HL-60 (cell line): ENCODE measurements around the gene ANAPC2.
A peak's percentile ranks its signal among the peaks of the same experiment; 100 is the strongest.

ENCODE experiments used
- DNase-seq, 2 experiments: peaks; one replicate each; pipeline ENCODE4 v3.0.0-alpha.2; 2010 to 2020; ENCODE audit warnings: low read depth in 1 of 2, low spot score in 1 of 2
- H3K27ac ChIP-seq: fragments of 250-450 bp; sonication (Bioruptor Pico); replicated peaks from 2 replicates; pipeline ENCODE4 v1.5.1; 2020; ENCODE audit warnings: mild to moderate bottlenecking, moderate library complexity
- H3K27me3 ChIP-seq: fragments of 250-450 bp; sonication (Bioruptor Pico); 2 replicates; pipeline ENCODE4 v1.5.1; 2021; ENCODE audit warnings: mild to moderate bottlenecking, moderate library complexity; ENCODE audit not compliant: insufficient read depth, poor library complexity, severe bottlenecking
- H3K4me3 ChIP-seq: replicated peaks from 2 replicates; pipeline ENCODE4 v1.5.1; 2011; ENCODE audit warnings: mild to moderate bottlenecking, control low read depth, low read length; ENCODE audit not compliant: insufficient read depth
- GABPA ChIP-seq: IDR thresholded peaks from 2 replicates; pipeline ENCODE4 v1.6.1; 2012; ENCODE audit warnings: low read depth
- POLR2AphosphoS5 ChIP-seq: IDR thresholded peaks from 2 replicates; pipeline ENCODE4 v1.6.1; 2012; ENCODE audit warnings: low read depth
- SPI1 ChIP-seq: IDR thresholded peaks from 2 replicates; pipeline ENCODE4 v1.6.1; 2012; ENCODE audit warnings: low read depth, mild to moderate bottlenecking, borderline replicate concordance
- TF ChIP-seq, protein P1 (sequence below): IDR thresholded peaks from one replicate; pipeline ENCODE4 v1.5.1; 2011; ENCODE audit warnings: low read length, control low read depth, inconsistent platforms; ENCODE audit not compliant: insufficient read depth
- TF ChIP-seq, protein P2 (sequence below): IDR thresholded peaks from 2 replicates; pipeline ENCODE4 v1.6.1; 2012; ENCODE audit warnings: low read depth; ENCODE audit not compliant: insufficient replicate concordance

The ANAPC2 gene

DNA sequence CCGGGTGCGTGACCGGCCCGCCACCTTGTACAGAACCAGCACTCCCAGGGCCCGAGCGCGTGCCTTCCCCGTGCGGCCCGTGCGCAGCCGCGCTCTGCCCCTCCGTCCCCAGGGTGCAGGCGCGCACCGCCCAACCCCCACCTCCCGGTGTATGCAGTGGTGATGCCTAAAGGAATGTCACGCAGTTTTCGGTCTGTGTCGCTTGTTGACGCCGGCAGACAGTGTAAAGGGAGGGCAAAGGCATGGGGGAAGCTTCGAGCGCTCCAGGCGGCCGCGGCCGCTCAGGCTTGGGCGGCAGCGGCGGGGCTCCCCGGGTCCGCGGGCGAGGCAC lies 19.8 kb downstream of the ANAPC2 start:
- TF ChIP-seq, protein P1, sequence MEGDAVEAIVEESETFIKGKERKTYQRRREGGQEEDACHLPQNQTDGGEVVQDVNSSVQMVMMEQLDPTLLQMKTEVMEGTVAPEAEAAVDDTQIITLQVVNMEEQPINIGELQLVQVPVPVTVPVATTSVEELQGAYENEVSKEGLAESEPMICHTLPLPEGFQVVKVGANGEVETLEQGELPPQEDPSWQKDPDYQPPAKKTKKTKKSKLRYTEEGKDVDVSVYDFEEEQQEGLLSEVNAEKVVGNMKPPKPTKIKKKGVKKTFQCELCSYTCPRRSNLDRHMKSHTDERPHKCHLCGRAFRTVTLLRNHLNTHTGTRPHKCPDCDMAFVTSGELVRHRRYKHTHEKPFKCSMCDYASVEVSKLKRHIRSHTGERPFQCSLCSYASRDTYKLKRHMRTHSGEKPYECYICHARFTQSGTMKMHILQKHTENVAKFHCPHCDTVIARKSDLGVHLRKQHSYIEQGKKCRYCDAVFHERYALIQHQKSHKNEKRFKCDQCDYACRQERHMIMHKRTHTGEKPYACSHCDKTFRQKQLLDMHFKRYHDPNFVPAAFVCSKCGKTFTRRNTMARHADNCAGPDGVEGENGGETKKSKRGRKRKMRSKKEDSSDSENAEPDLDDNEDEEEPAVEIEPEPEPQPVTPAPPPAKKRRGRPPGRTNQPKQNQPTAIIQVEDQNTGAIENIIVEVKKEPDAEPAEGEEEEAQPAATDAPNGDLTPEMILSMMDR: no peak
- TF ChIP-seq POLR2AphosphoS5 (no peak; the same call in 1 of the 2 replicates), SPI1 (no peak), GABPA (no peak)
- TF ChIP-seq, protein P2, sequence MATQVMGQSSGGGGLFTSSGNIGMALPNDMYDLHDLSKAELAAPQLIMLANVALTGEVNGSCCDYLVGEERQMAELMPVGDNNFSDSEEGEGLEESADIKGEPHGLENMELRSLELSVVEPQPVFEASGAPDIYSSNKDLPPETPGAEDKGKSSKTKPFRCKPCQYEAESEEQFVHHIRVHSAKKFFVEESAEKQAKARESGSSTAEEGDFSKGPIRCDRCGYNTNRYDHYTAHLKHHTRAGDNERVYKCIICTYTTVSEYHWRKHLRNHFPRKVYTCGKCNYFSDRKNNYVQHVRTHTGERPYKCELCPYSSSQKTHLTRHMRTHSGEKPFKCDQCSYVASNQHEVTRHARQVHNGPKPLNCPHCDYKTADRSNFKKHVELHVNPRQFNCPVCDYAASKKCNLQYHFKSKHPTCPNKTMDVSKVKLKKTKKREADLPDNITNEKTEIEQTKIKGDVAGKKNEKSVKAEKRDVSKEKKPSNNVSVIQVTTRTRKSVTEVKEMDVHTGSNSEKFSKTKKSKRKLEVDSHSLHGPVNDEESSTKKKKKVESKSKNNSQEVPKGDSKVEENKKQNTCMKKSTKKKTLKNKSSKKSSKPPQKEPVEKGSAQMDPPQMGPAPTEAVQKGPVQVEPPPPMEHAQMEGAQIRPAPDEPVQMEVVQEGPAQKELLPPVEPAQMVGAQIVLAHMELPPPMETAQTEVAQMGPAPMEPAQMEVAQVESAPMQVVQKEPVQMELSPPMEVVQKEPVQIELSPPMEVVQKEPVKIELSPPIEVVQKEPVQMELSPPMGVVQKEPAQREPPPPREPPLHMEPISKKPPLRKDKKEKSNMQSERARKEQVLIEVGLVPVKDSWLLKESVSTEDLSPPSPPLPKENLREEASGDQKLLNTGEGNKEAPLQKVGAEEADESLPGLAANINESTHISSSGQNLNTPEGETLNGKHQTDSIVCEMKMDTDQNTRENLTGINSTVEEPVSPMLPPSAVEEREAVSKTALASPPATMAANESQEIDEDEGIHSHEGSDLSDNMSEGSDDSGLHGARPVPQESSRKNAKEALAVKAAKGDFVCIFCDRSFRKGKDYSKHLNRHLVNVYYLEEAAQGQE: no peak
- H3K4me3 ChIP-seq: peak overlapping the region; percentile 28
- H3K27ac ChIP-seq: no peak overlapping the region
- H3K27me3 ChIP-seq: peaks cover 27% of the 10 kb centered on the region
- DNase-seq: peak in 1 of 2 experiments; percentile 10

DNA sequence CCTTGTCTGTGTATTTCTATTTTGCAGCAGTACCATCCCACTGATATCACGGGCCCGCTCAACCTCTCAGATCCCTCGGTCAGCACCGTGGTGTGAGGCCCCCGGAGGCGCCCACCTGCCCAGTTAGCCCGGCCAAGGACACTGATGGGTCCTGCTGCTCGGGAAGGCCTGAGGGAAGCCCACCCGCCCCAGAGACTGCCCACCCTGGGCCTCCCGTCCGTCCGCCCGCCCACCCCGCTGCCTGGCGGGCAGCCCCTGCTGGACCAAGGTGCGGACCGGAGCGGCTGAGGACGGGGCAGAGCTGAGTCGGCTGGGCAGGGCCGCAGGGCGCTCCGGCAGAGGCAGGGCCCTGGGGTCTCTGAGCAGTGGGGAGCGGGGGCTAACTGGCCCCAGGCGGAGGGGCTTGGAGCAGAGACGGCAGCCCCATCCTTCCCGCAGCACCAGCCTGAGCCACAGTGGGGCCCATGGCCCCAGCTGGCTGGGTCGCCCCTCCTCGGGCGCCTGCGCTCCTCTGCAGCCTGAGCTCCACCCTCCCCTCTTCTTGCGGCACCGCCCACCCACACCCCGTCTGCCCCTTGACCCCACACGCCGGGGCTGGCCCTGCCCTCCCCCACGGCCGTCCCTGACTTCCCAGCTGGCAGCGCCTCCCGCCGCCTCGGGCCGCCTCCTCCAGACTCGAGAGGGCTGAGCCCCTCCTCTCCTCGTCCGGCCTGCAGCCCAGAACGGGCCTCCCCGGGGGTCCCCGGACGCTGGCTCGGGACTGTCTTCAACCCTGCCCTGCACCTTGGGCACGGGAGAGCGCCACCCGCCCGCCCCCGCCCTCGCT lies 20.4 kb downstream of the ANAPC2 start:
- TF ChIP-seq, protein P1: no peak
- no peak for TF ChIP-seq GABPA
- no peak for TF ChIP-seq POLR2AphosphoS5
- TF ChIP-seq SPI1: no peak
- TF ChIP-seq, protein P2: no peak
- Histone ChIP-seq H3K27ac (no peak overlapping the region), H3K4me3 (peak overlapping the region; percentile 28), H3K27me3 (peaks cover 32% of the 10 kb centered on the region)
- DNase-seq: no peak

DNA sequence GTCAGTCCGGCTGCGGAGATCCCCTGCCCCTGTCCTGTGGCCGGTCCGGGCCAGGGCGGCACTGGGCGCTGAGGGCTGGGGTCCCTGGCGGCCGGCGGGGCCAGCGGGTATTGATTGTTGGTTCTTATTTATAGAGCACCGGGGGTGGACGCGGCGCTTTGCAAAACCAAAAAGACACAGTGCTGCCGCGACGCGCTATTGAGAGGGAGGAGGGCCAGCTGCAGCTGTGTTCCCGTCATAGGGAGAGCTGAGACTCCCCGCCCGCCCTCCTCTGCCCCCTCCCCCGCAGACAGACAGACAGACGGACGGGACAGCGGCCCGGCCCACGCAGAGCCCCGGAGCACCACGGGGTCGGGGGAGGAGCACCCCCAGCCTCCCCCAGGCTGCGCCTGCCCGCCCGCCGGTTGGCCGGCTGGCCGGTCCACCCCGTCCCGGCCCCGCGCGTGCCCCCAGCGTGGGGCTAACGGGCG lies 21.0 kb downstream of the ANAPC2 start:
- Histone ChIP-seq H3K4me3 (no peak overlapping the region), H3K27ac (no peak overlapping the region), H3K27me3 (peaks cover 36% of the 10 kb centered on the region)
- TF ChIP-seq, protein P2: no peak
- TF ChIP-seq SPI1 (no peak), POLR2AphosphoS5 (no peak), GABPA (no peak)
- TF ChIP-seq, protein P1: no peak
- DNase-seq: no peak
